Measurements from ENCODE around the gene HSPA12A. TPM values are rescaled to one million over a fixed set of nuclear protein-coding genes. Genes with fewer than 3 reads are reported as not detected.
A peak's percentile ranks its signal among the peaks of the same experiment; 100 is the strongest.

HSPA12A gene
- total RNA-seq, 4 donors from 2014 or later: 2.6 to 15.7 (median 6.8) TPM

DNA sequence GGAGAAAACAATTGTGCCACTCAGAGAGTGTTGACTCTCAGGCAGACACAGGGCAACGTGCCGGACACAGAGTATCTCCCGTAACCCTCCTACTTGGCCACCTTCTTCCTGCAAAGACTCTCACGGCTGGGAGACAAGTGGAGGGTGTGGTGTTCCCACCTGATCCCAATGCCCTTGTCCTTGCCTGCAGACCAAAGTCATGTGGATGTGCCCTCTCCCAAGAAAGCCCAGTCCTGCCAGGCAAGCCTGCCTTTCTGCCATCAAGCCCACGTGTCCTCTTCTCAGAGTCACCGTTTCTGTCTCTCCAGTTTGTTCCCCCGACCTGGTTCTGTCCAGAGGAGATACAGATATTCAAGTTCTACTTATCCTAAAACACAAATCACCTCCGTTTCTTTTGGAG lies 120.9 kb downstream of the HSPA12A start:
- H3K4me3 ChIP-seq: peak overlapping the region in 2 of 4 donors; percentile 49 to 55
- no peak for DNase-seq

More for the DNA sequence above, 120.9 kb downstream of the HSPA12A start:
- H3K4me1 ChIP-seq: no peaks in the 10 kb centered on the region
- no peaks in the 10 kb centered on the region for H3K9me3 ChIP-seq
- H3K36me3 ChIP-seq: no peaks in the 10 kb centered on the region
- peak overlapping the region in 3 of 4 donors; percentile 29 to 88 (median 43) for H3K27ac ChIP-seq
- H3K27me3 ChIP-seq: no peaks in the 10 kb centered on the region
- TF ChIP-seq, protein P1, sequence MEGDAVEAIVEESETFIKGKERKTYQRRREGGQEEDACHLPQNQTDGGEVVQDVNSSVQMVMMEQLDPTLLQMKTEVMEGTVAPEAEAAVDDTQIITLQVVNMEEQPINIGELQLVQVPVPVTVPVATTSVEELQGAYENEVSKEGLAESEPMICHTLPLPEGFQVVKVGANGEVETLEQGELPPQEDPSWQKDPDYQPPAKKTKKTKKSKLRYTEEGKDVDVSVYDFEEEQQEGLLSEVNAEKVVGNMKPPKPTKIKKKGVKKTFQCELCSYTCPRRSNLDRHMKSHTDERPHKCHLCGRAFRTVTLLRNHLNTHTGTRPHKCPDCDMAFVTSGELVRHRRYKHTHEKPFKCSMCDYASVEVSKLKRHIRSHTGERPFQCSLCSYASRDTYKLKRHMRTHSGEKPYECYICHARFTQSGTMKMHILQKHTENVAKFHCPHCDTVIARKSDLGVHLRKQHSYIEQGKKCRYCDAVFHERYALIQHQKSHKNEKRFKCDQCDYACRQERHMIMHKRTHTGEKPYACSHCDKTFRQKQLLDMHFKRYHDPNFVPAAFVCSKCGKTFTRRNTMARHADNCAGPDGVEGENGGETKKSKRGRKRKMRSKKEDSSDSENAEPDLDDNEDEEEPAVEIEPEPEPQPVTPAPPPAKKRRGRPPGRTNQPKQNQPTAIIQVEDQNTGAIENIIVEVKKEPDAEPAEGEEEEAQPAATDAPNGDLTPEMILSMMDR (IDR thresholded peaks at IDR 0.05): no peak
- no peak for TF ChIP-seq POLR2A (IDR thresholded peaks at IDR 0.05)

Other genes starting within 250 kb of the HSPA12A start
- gene PNLIP, start 196.6 kb downstream of the HSPA12A start, total RNA-seq: not detected
- not detected for gene PNLIPRP1, start 151.6 kb downstream of the HSPA12A start, total RNA-seq
- gene PNLIPRP2, start 121.6 kb downstream of the HSPA12A start, total RNA-seq: 100 to 1,000 TPM in 2 of 4 donors, 10 to 100 TPM in 1, 1 to 10 TPM in 1; 9.9 to 161 (median 76.5) TPM
- not detected for gene ENO4, start 106.9 kb upstream of the HSPA12A start, total RNA-seq

Data from Peyer's patch (tissue), 4 donors.